ENCODE results near the gene GNB2.

The GNB2 gene

GRCh38 chr7:100687751-100688300, 14.3 kb downstream of the GNB2 start:
- ATAC-seq (ENCODE audit: low read depth) (no peak), DNase-seq (ENCODE audit: low spot score) (no peak)
- peaks cover 11% of the 10 kb centered on the region for H3K4me1 ChIP-seq (ENCODE audit: insufficient read depth, poor library complexity, severe bottlenecking)
- no peak overlapping the region for H3K27ac ChIP-seq (ENCODE audit: poor library complexity, severe bottlenecking)
- H3K4me3 ChIP-seq (ENCODE audit: severe bottlenecking) = no peak overlapping the region
- H3K27me3 ChIP-seq (ENCODE audit: insufficient read depth, poor library complexity, severe bottlenecking) = no peaks in the 10 kb centered on the region
- H3K9me3 ChIP-seq (ENCODE audit: severe bottlenecking) = no peaks in the 10 kb centered on the region
- no peak for TF ChIP-seq CTCF (IDR thresholded peaks at IDR 0.05; ENCODE audit: poor library complexity, severe bottlenecking)
- H3K36me3 ChIP-seq (ENCODE audit: low read depth) = peaks cover 83% of the 10 kb centered on the region

GRCh38 chr7:100688326-100688860, 14.9 kb downstream of the GNB2 start:
- Histone ChIP-seq H3K4me3 (ENCODE audit: severe bottlenecking) (no peak overlapping the region), H3K9me3 (ENCODE audit: severe bottlenecking) (no peaks in the 10 kb centered on the region), H3K27me3 (ENCODE audit: insufficient read depth, poor library complexity, severe bottlenecking) (no peaks in the 10 kb centered on the region), H3K27ac (ENCODE audit: poor library complexity, severe bottlenecking) (no peak overlapping the region), H3K4me1 (ENCODE audit: insufficient read depth, poor library complexity, severe bottlenecking) (peaks cover 11% of the 10 kb centered on the region), H3K36me3 (ENCODE audit: low read depth) (peaks cover 78% of the 10 kb centered on the region)
- DNase-seq (ENCODE audit: low spot score) = no peak
- TF ChIP-seq CTCF (IDR thresholded peaks at IDR 0.05; ENCODE audit: poor library complexity, severe bottlenecking) = no peak
- no peak for ATAC-seq (ENCODE audit: low read depth)

- H3K4me3 ChIP-seq (ENCODE audit: severe bottlenecking) = no peak overlapping the region
- peaks cover 11% of the 10 kb centered on the region for H3K4me1 ChIP-seq (ENCODE audit: insufficient read depth, poor library complexity, severe bottlenecking)
- no peaks in the 10 kb centered on the region for H3K27me3 ChIP-seq (ENCODE audit: insufficient read depth, poor library complexity, severe bottlenecking)
- ATAC-seq (ENCODE audit: low read depth) (no peak), DNase-seq (ENCODE audit: low spot score) (no peak)
- H3K27ac ChIP-seq (ENCODE audit: poor library complexity, severe bottlenecking) = no peak overlapping the region
- peaks cover 67% of the 10 kb centered on the region for H3K36me3 ChIP-seq (ENCODE audit: low read depth)
- no peak for TF ChIP-seq CTCF (IDR thresholded peaks at IDR 0.05; ENCODE audit: poor library complexity, severe bottlenecking)
- no peaks in the 10 kb centered on the region for H3K9me3 ChIP-seq (ENCODE audit: severe bottlenecking)
These were observed 15.9 kb downstream of the GNB2 start for GRCh38 chr7:100689230-100690135.

- Histone ChIP-seq H3K4me3 (ENCODE audit: severe bottlenecking) (peak overlapping the region; percentile 99), H3K9me3 (ENCODE audit: severe bottlenecking) (no peaks in the 10 kb centered on the region), H3K4me1 (ENCODE audit: insufficient read depth, poor library complexity, severe bottlenecking) (peaks cover 11% of the 10 kb centered on the region), H3K36me3 (ENCODE audit: low read depth) (peaks cover 44% of the 10 kb centered on the region), H3K27ac (ENCODE audit: poor library complexity, severe bottlenecking) (peak overlapping the region; percentile 4), H3K27me3 (ENCODE audit: insufficient read depth, poor library complexity, severe bottlenecking) (no peaks in the 10 kb centered on the region)
- ATAC-seq (ENCODE audit: low read depth) (peak; percentile 72), DNase-seq (ENCODE audit: low spot score) (no peak)
- peak; percentile 87 for TF ChIP-seq CTCF (IDR thresholded peaks at IDR 0.05; ENCODE audit: poor library complexity, severe bottlenecking)
These were observed 18.4 kb downstream of the GNB2 start for GRCh38 chr7:100691676-100692577.
